ENCODE data around the gene CD300LB. TPM values are rescaled to one million over a fixed set of nuclear protein-coding genes. Genes with fewer than 3 reads are reported as not detected.

CD300LB gene
- total RNA-seq, 6 experiments from 2014 or later = not detected

DNA sequence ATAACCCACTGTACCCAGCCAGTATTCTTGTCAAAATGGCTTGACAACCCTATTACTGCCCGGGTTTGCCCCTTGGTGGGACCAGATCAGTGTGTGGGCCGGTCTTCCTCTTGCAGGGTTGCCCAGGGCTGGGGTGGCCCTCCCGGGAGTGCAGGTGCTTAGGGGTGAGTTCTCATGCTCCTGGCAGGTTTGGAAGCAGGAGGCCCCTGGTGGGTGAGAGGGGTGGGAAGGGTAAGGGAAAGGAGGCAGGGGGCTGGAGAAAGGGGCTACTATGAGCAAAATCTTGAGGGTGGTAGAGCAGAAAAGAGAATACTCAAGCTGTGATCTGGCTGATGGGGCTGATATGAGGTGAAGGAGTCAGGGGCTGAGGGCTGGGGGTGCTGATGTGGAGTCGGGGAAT, 58.4 kb downstream of the CD300LB start:
- Mint-ChIP-seq H3K4me3 (no peak overlapping the region), H3K4me1 (ENCODE audit: low read depth) (no peaks in the 10 kb centered on the region), H3K36me3 (ENCODE audit: low read depth) (no peaks in the 10 kb centered on the region), H3K27ac (no peak overlapping the region), H3K9me3 (peaks cover 71% of the 10 kb centered on the region), H3K27me3 (ENCODE audit: insufficient read depth) (no peaks in the 10 kb centered on the region; the same call in 1 of the 2 replicates)
- TF ChIP-seq, protein P1, sequence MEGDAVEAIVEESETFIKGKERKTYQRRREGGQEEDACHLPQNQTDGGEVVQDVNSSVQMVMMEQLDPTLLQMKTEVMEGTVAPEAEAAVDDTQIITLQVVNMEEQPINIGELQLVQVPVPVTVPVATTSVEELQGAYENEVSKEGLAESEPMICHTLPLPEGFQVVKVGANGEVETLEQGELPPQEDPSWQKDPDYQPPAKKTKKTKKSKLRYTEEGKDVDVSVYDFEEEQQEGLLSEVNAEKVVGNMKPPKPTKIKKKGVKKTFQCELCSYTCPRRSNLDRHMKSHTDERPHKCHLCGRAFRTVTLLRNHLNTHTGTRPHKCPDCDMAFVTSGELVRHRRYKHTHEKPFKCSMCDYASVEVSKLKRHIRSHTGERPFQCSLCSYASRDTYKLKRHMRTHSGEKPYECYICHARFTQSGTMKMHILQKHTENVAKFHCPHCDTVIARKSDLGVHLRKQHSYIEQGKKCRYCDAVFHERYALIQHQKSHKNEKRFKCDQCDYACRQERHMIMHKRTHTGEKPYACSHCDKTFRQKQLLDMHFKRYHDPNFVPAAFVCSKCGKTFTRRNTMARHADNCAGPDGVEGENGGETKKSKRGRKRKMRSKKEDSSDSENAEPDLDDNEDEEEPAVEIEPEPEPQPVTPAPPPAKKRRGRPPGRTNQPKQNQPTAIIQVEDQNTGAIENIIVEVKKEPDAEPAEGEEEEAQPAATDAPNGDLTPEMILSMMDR (IDR thresholded peaks at IDR 0.05) = no peak
- DNase-seq = no peak

DNA sequence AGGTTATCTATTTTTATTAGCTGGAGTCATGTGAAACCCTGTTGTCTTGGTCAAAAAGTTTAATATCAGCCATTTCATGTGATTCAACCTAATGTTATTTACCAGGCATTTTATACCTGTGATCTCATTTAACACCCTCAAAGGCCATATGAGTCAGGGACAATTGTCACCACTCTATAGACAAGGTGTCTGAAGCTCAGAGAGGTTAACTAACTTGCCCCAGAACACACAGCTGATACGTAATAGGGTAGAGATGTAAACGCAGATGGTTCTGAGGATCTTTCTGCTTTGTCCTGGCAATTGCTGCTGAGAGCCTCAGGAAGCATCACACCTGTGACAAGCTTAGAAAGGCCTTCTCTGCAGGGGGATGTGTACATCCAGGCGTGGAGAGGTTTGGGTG, 59.9 kb downstream of the CD300LB start:
- Mint-ChIP-seq H3K36me3 (ENCODE audit: low read depth) (no peaks in the 10 kb centered on the region), H3K27me3 (ENCODE audit: insufficient read depth) (peaks cover 2% of the 10 kb centered on the region), H3K4me1 (ENCODE audit: low read depth) (no peaks in the 10 kb centered on the region), H3K27ac (no peak overlapping the region), H3K4me3 (no peak overlapping the region), H3K9me3 (peaks cover 63% of the 10 kb centered on the region)
- TF ChIP-seq, protein P1 (IDR thresholded peaks at IDR 0.05) = no peak
- no peak for DNase-seq

Other genes starting within 250 kb of the CD300LB start
- gene KIF19, start 205.2 kb downstream of the CD300LB start, total RNA-seq (2021; fragmentation: NEBNext Ultra II Directional; extraction: Animal tissue kit (Norgen Biotek cat#: 25700)) = not detected
- gene BTBD17, start 169.6 kb downstream of the CD300LB start, total RNA-seq (2021; fragmentation: NEBNext Ultra II Directional; extraction: Animal tissue kit (Norgen Biotek cat#: 25700)) = not detected
- gene GPR142, start 164.0 kb downstream of the CD300LB start, total RNA-seq (2021; fragmentation: NEBNext Ultra II Directional; extraction: Animal tissue kit (Norgen Biotek cat#: 25700)) = not detected
- gene GPRC5C, start 99.4 kb downstream of the CD300LB start, total RNA-seq (2021; fragmentation: NEBNext Ultra II Directional; extraction: Animal tissue kit (Norgen Biotek cat#: 25700)) = not detected
- not detected for gene CD300A, start 64.8 kb downstream of the CD300LB start, total RNA-seq (2021; fragmentation: NEBNext Ultra II Directional; extraction: Animal tissue kit (Norgen Biotek cat#: 25700))
- gene CD300C, start 14.6 kb upstream of the CD300LB start, total RNA-seq (2021; fragmentation: NEBNext Ultra II Directional; extraction: Animal tissue kit (Norgen Biotek cat#: 25700)) = not detected
- gene CD300H, start 36.0 kb upstream of the CD300LB start, total RNA-seq (2021; fragmentation: NEBNext Ultra II Directional; extraction: Animal tissue kit (Norgen Biotek cat#: 25700)) = not detected
- gene CD300LD, start 60.8 kb upstream of the CD300LB start, total RNA-seq (2021; fragmentation: NEBNext Ultra II Directional; extraction: Animal tissue kit (Norgen Biotek cat#: 25700)) = not detected
- gene CD300E, start 92.3 kb upstream of the CD300LB start, total RNA-seq (2021; fragmentation: NEBNext Ultra II Directional; extraction: Animal tissue kit (Norgen Biotek cat#: 25700)) = not detected
- not detected for gene CD300LF, start 181.4 kb upstream of the CD300LB start, total RNA-seq (2021; fragmentation: NEBNext Ultra II Directional; extraction: Animal tissue kit (Norgen Biotek cat#: 25700))
- under 1 TPM in 3 of 6 experiments, not detected in 3; 0.11 to 0.28 (median 0.12) TPM for gene RAB37, start 205.8 kb upstream of the CD300LB start, total RNA-seq (2021; fragmentation: NEBNext Ultra II Directional; extraction: Animal tissue kit (Norgen Biotek cat#: 25700))
- gene NHERF1, start 217.2 kb upstream of the CD300LB start, total RNA-seq (2021; fragmentation: NEBNext Ultra II Directional; extraction: Animal tissue kit (Norgen Biotek cat#: 25700)) = 10 to 100 TPM; 15.7 to 18.9 (median 17.5) TPM
- gene NAT9, start 244.9 kb upstream of the CD300LB start, total RNA-seq (2021; fragmentation: NEBNext Ultra II Directional; extraction: Animal tissue kit (Norgen Biotek cat#: 25700)) = 10 to 100 TPM; 40.9 to 50.7 (median 46.6) TPM

Measured in HFFc6 (cell line).